Measurements from ENCODE around the gene FNDC3B. TPM values are rescaled to one million over a fixed set of nuclear protein-coding genes. Genes with fewer than 3 reads are reported as not detected.

Gene FNDC3B
- total RNA-seq, 2 donors from 2014 or later = 57.6 to 69.3 TPM

GRCh38 chr3:172373912-172374311, 334.5 kb downstream of the FNDC3B start:
- H3K4me3 ChIP-seq = no peak overlapping the region
- H3K27me3 ChIP-seq = no peaks in the 10 kb centered on the region
- H3K36me3 ChIP-seq = peaks cover 57% of the 10 kb centered on the region
- H3K27ac ChIP-seq = no peak overlapping the region
- H3K9me3 ChIP-seq = peaks cover 0 to under 1% of the 10 kb centered on the region in 2 donors
- H3K4me1 ChIP-seq = peaks cover 0 to 7% of the 10 kb centered on the region in 2 donors
- TF ChIP-seq CTCF (IDR thresholded peaks at IDR 0.05) = no peak
- no peak for DNase-seq (ENCODE audit: low spot score)

- H3K27me3 ChIP-seq = no peaks in the 10 kb centered on the region
- H3K9me3 ChIP-seq = peaks cover 0 to 8% of the 10 kb centered on the region in 2 donors
- H3K27ac ChIP-seq = no peak overlapping the region
- H3K36me3 ChIP-seq = peaks cover 71% of the 10 kb centered on the region
- H3K4me3 ChIP-seq = no peak overlapping the region
- no peak for DNase-seq (ENCODE audit: low spot score)
- TF ChIP-seq CTCF (IDR thresholded peaks at IDR 0.05) = no peak
- no peaks in the 10 kb centered on the region for H3K4me1 ChIP-seq
Observed at GRCh38 chr3:172375206-172375850, 335.9 kb downstream of the FNDC3B start.

GRCh38 chr3:172376402-172376801, 337.0 kb downstream of the FNDC3B start:
- H3K27me3 ChIP-seq = no peaks in the 10 kb centered on the region
- DNase-seq (ENCODE audit: low spot score) = no peak
- H3K4me3 ChIP-seq = no peak overlapping the region
- peaks cover 78% of the 10 kb centered on the region for H3K36me3 ChIP-seq
- no peaks in the 10 kb centered on the region for H3K4me1 ChIP-seq
- peaks cover 0 to 8% of the 10 kb centered on the region in 2 donors for H3K9me3 ChIP-seq
- H3K27ac ChIP-seq = no peak overlapping the region
- no peak for TF ChIP-seq CTCF (IDR thresholded peaks at IDR 0.05)

- H3K4me1 ChIP-seq = no peaks in the 10 kb centered on the region
- no peak for DNase-seq (ENCODE audit: low spot score)
- no peaks in the 10 kb centered on the region for H3K27me3 ChIP-seq
- no peak overlapping the region for H3K4me3 ChIP-seq
- H3K27ac ChIP-seq = no peak overlapping the region
- H3K36me3 ChIP-seq = peaks cover 74% of the 10 kb centered on the region
- no peak for TF ChIP-seq CTCF (IDR thresholded peaks at IDR 0.05)
- H3K9me3 ChIP-seq = peaks cover 0 to 8% of the 10 kb centered on the region in 2 donors
Observed at GRCh38 chr3:172376881-172377280, 337.5 kb downstream of the FNDC3B start.

GRCh38 chr3:172378439-172378838, 339.1 kb downstream of the FNDC3B start:
- Histone ChIP-seq H3K9me3 (peaks cover 0 to 8% of the 10 kb centered on the region in 2 donors), H3K36me3 (peaks cover 65% of the 10 kb centered on the region), H3K27ac (no peak overlapping the region), H3K4me1 (no peaks in the 10 kb centered on the region), H3K4me3 (no peak overlapping the region), H3K27me3 (no peaks in the 10 kb centered on the region)
- TF ChIP-seq CTCF (IDR thresholded peaks at IDR 0.05) = no peak
- DNase-seq (ENCODE audit: low spot score) = no peak

- Histone ChIP-seq H3K4me1 (no peaks in the 10 kb centered on the region), H3K36me3 (peaks cover 60% of the 10 kb centered on the region), H3K27ac (no peak overlapping the region), H3K4me3 (no peak overlapping the region), H3K27me3 (no peaks in the 10 kb centered on the region), H3K9me3 (peaks cover 0 to 8% of the 10 kb centered on the region in 2 donors)
- no peak for TF ChIP-seq CTCF (IDR thresholded peaks at IDR 0.05)
- DNase-seq (ENCODE audit: low spot score) = no peak
Observed at GRCh38 chr3:172379372-172379771, 340.0 kb downstream of the FNDC3B start.

Data from right atrium auricular region (tissue), 2 donors.